NCI-H1417 (cell line): ENCODE results near the gene MATCAP1.

ENCODE experiments used
- DNase-seq, 3 experiments: peaks; one replicate each; lab custom pipeline; 2025; lab: John Stamatoyannopoulos, UW

The MATCAP1 gene

GRCh38 chr16:67207249-67208091 is 23.7 kb upstream of the MATCAP1 start:
- no peak for DNase-seq

- DNase-seq, result no peak
Measured at GRCh38 chr16:67206838-67207248, 23.1 kb upstream of the MATCAP1 start.

GRCh38 chr16:67206129-67206837 is 22.5 kb upstream of the MATCAP1 start:
- DNase-seq, result no peak

- DNase-seq, result no peak
Measured at GRCh38 chr16:67204076-67204475, 20.3 kb upstream of the MATCAP1 start.

GRCh38 chr16:67202956-67203493 is 19.3 kb upstream of the MATCAP1 start:
- no peak for DNase-seq

- DNase-seq, result no peak
Measured at GRCh38 chr16:67202426-67202825, 18.7 kb upstream of the MATCAP1 start.

GRCh38 chr16:67201411-67202345 is 17.9 kb upstream of the MATCAP1 start:
- DNase-seq, result no peak

GRCh38 chr16:67200491-67200890 is 16.7 kb upstream of the MATCAP1 start:
- DNase-seq, result no peak

- DNase-seq, result no peak
Measured at GRCh38 chr16:67199808-67200198, 16.0 kb upstream of the MATCAP1 start.

- DNase-seq, result peak; percentile 16 to 39 (median 18)
Measured at GRCh38 chr16:67199011-67199807, 15.4 kb upstream of the MATCAP1 start, which contains the start of gene ELMO3. Gene ELMO3 (plus strand): TSS chr16:67199131. CDS start chr16:67199327, 196 bp downstream.

GRCh38 chr16:67198238-67198734 is 14.5 kb upstream of the MATCAP1 start:
- peak in 2 of 3 experiments; percentile 12 to 33 for DNase-seq

- no peak for DNase-seq
Measured at GRCh38 chr16:67197704-67198103, 13.9 kb upstream of the MATCAP1 start.

GRCh38 chr16:67196881-67197280 is 13.1 kb upstream of the MATCAP1 start:
- no peak for DNase-seq

GRCh38 chr16:67195676-67196075 is 11.9 kb upstream of the MATCAP1 start:
- DNase-seq, result no peak

- DNase-seq, result no peak
Measured at GRCh38 chr16:67194260-67194659, 10.5 kb upstream of the MATCAP1 start.

GRCh38 chr16:67193536-67193935 is 9.8 kb upstream of the MATCAP1 start:
- DNase-seq, result no peak

- DNase-seq, result no peak
Measured at GRCh38 chr16:67192781-67193361, 9.1 kb upstream of the MATCAP1 start.

- peak; percentile 77 to 88 (median 79) for DNase-seq
Measured at GRCh38 chr16:67191995-67192681, 8.4 kb upstream of the MATCAP1 start, which contains the start of gene E2F4. Gene E2F4 (plus strand): TSS chr16:67192155. CDS start chr16:67192228, 73 bp downstream.

GRCh38 chr16:67191411-67191994 is 7.7 kb upstream of the MATCAP1 start:
- no peak for DNase-seq
